ENCODE measurements around the gene OR8D2. TPM values are rescaled to one million over a fixed set of nuclear protein-coding genes. Genes with fewer than 3 reads are reported as not detected.

The OR8D2 gene
- total and polyA plus RNA-seq, 9 donors, result not detected

- Histone ChIP-seq H3K9me3 (no peaks in the 10 kb centered on the region), H3K27ac (no peak overlapping the region), H3K27me3 (no peaks in the 10 kb centered on the region), H3K36me3 (no peaks in the 10 kb centered on the region), H3K4me1 (ENCODE audit: insufficient read depth) (no peaks in the 10 kb centered on the region), H3K4me3 (no peak overlapping the region)
- DNase-seq, result no peak
- 76 to 89% (median 77%) methylated on average over 4 of the region's 4 CpGs for WGBS, 3 donors
- TF ChIP-seq EP300 (IDR thresholded peaks at IDR 0.05) (no peak), CTCF (IDR thresholded peaks at IDR 0.05) (no peak), POLR2A (IDR thresholded peaks at IDR 0.05) (no peak)
- intact Hi-C loops (cut with DNase I), result no loop called here
Measured at GRCh38 chr11:124313131-124313530, 6.9 kb downstream of the OR8D2 start.

- no peaks in the 10 kb centered on the region for H3K9me3 ChIP-seq
- no peaks in the 10 kb centered on the region for H3K27me3 ChIP-seq
- H3K4me1 ChIP-seq (ENCODE audit: insufficient read depth), result no peaks in the 10 kb centered on the region
- H3K36me3 ChIP-seq, result no peaks in the 10 kb centered on the region
- no peak for TF ChIP-seq POLR2A (IDR thresholded peaks at IDR 0.05)
- no peak for TF ChIP-seq EP300 (IDR thresholded peaks at IDR 0.05)
- no peak for TF ChIP-seq CTCF (IDR thresholded peaks at IDR 0.05)
- H3K4me3 ChIP-seq, result no peak overlapping the region
- no peak overlapping the region for H3K27ac ChIP-seq
- DNase-seq, result no peak
- intact Hi-C loops (cut with DNase I), result no loop called here
Measured at GRCh38 chr11:124311670-124312069, 8.3 kb downstream of the OR8D2 start.

- no peak for TF ChIP-seq POLR2A (IDR thresholded peaks at IDR 0.05)
- DNase-seq, result no peak
- Histone ChIP-seq H3K27ac (no peak overlapping the region), H3K4me1 (ENCODE audit: insufficient read depth) (no peaks in the 10 kb centered on the region), H3K36me3 (no peaks in the 10 kb centered on the region), H3K9me3 (no peaks in the 10 kb centered on the region), H3K4me3 (no peak overlapping the region), H3K27me3 (no peaks in the 10 kb centered on the region)
- intact Hi-C loops (cut with DNase I), result no loop called here
- 74 to 85% (median 76%) methylated on average over 5 of the region's 5 CpGs for WGBS, 3 donors
Measured at GRCh38 chr11:124311269-124311668, 8.7 kb downstream of the OR8D2 start.

GRCh38 chr11:124310721-124311120 is 9.3 kb downstream of the OR8D2 start:
- Histone ChIP-seq H3K4me3 (no peak overlapping the region), H3K36me3 (no peaks in the 10 kb centered on the region), H3K27ac (no peak overlapping the region), H3K9me3 (no peaks in the 10 kb centered on the region), H3K27me3 (no peaks in the 10 kb centered on the region), H3K4me1 (ENCODE audit: insufficient read depth) (no peaks in the 10 kb centered on the region)
- intact Hi-C loops (cut with DNase I), result no loop called here
- no peak for DNase-seq
- no peak for TF ChIP-seq EP300 (IDR thresholded peaks at IDR 0.05)
- TF ChIP-seq POLR2A (IDR thresholded peaks at IDR 0.05), result no peak
- no peak for TF ChIP-seq CTCF (IDR thresholded peaks at IDR 0.05)

GRCh38 chr11:124307093-124307492 is 12.9 kb downstream of the OR8D2 start:
- H3K36me3 ChIP-seq, result no peaks in the 10 kb centered on the region
- TF ChIP-seq POLR2A (IDR thresholded peaks at IDR 0.05), result no peak
- no peak for TF ChIP-seq CTCF (IDR thresholded peaks at IDR 0.05)
- no peak for TF ChIP-seq EP300 (IDR thresholded peaks at IDR 0.05)
- intact Hi-C loops (cut with DNase I), result no loop called here
- DNase-seq, result no peak
- H3K4me1 ChIP-seq (ENCODE audit: insufficient read depth), result no peaks in the 10 kb centered on the region
- H3K9me3 ChIP-seq, result no peaks in the 10 kb centered on the region
- H3K4me3 ChIP-seq, result no peak overlapping the region
- H3K27ac ChIP-seq, result no peak overlapping the region
- no peaks in the 10 kb centered on the region for H3K27me3 ChIP-seq
